GM12878 (cell line): ENCODE data around the gene CKAP5. TPM values are rescaled to one million over a fixed set of nuclear protein-coding genes. Genes with fewer than 3 reads are reported as not detected.

ENCODE experiments used
- BACH1 ChIP-seq: fragments of 450-650 bp; IDR thresholded peaks from 2 replicates; pipeline ENCODE4 v1.6.1; 2017; ENCODE audit warnings: mild to moderate bottlenecking, borderline replicate concordance
- BMI1 ChIP-seq: fragments of 450-650 bp; IDR thresholded peaks from 2 replicates; pipeline ENCODE4 v1.6.1; 2016; ENCODE audit warnings: mild to moderate bottlenecking, moderate library complexity, borderline replicate concordance
- DPF2 ChIP-seq: fragments of 450-650 bp; IDR thresholded peaks from 2 replicates; pipeline ENCODE4 v1.6.1; 2017; ENCODE audit warnings: mild to moderate bottlenecking
- EED ChIP-seq: sonication (generic); IDR thresholded peaks from 2 replicates; pipeline ENCODE4 v1.6.1; 2016; ENCODE audit warnings: antibody characterized with exemption, low read depth
- EZH2 ChIP-seq: IDR thresholded peaks from 2 replicates; pipeline ENCODE4 v1.6.1; 2012; ENCODE audit warnings: low read depth, mild to moderate bottlenecking, control low read depth, inconsistent platforms, low read length, borderline replicate concordance; ENCODE audit not compliant: control insufficient read depth
- GATAD2B ChIP-seq: fragments of 450-650 bp; conservative IDR thresholded peaks from 2 replicates; pipeline ENCODE4 v1.6.1; 2017; ENCODE audit warnings: low read depth, mild to moderate bottlenecking, moderate library complexity
- HDGF ChIP-seq: fragments of 450-650 bp; IDR thresholded peaks from 2 replicates; pipeline ENCODE4 v1.6.1; 2016; ENCODE audit warnings: antibody characterized with exemption
- HSF1 ChIP-seq: fragments of 150-350 bp; IDR thresholded peaks from 2 replicates; pipeline ENCODE4 v1.6.1; 2014; ENCODE audit warnings: mild to moderate bottlenecking, low read depth, low read length
- IRF4 ChIP-seq: IDR thresholded peaks from 2 replicates; pipeline ENCODE4 v1.6.1; 2011; ENCODE audit warnings: low read depth, low read length
- JUNB ChIP-seq: IDR thresholded peaks from 2 replicates; pipeline ENCODE4 v1.6.1; 2016; ENCODE audit warnings: antibody characterized with exemption, mild to moderate bottlenecking
- KAT2A ChIP-seq: conservative IDR thresholded peaks from 2 replicates; pipeline ENCODE4 v1.6.1; 2011; ENCODE audit warnings: low read depth, low read length; ENCODE audit not compliant: control insufficient read depth
- NKRF ChIP-seq: fragments of 450-650 bp; conservative IDR thresholded peaks from 2 replicates; pipeline ENCODE4 v1.6.1; 2017; ENCODE audit warnings: mild to moderate bottlenecking, moderate library complexity
- NR2C1 ChIP-seq: fragments of 450-650 bp; IDR thresholded peaks from 2 replicates; pipeline ENCODE4 v1.6.1; 2017; ENCODE audit warnings: antibody characterized with exemption, mild to moderate bottlenecking, moderate library complexity
- NR2C2 ChIP-seq: IDR thresholded peaks from 2 replicates; pipeline ENCODE4 v1.6.1; 2011; ENCODE audit warnings: borderline replicate concordance, low read depth; ENCODE audit not compliant: control insufficient read depth, insufficient read length
- NRF1 ChIP-seq: conservative IDR thresholded peaks from 2 replicates; pipeline ENCODE4 v1.6.1; 2011; ENCODE audit warnings: mild to moderate bottlenecking, low read depth, low read length, improper control_type of control experiment
- PAX8 ChIP-seq: fragments of 450-650 bp; IDR thresholded peaks from 2 replicates; pipeline ENCODE4 v1.6.1; 2017; ENCODE audit warnings: mild to moderate bottlenecking, moderate library complexity
- POLR2AphosphoS5 ChIP-seq: IDR thresholded peaks from 2 replicates; pipeline ENCODE4 v1.6.1; 2011; ENCODE audit warnings: mild to moderate bottlenecking, low read length, inconsistent platforms
- RBBP5 ChIP-seq: fragments of 200-600 bp; sonication (generic); conservative IDR thresholded peaks from 2 replicates; pipeline ENCODE4 v1.6.1; 2016
- YBX1 ChIP-seq: fragments of 450-650 bp; IDR thresholded peaks from 2 replicates; pipeline ENCODE4 v1.6.1; 2016; ENCODE audit warnings: antibody characterized with exemption
- ZBED1 ChIP-seq: IDR thresholded peaks from 2 replicates; pipeline ENCODE4 v1.6.1; 2016; ENCODE audit warnings: borderline replicate concordance
- polyA plus RNA-seq, 11 experiments: library from polyadenylated mRNA; depleted of rRNA in 4 of 11; unstranded in 6 of 11; stranded (reverse) in 5 of 11; fragments of >200 nt; fragmentation: Nextera tagmentation in 4 of 11; fragmentation: Illumina TruSeq in 1 of 11; extraction: Ambion mirVana in 4 of 11; extraction: Trizol in 1 of 11; gene quantifications; 1 replicate in 1 of 11; 2 replicates in 10 of 11; pipeline versions ENCODE4 v1.2.1 to v1.2.3, GENCODE V29; 2011 to 2016; ENCODE audit warnings: inconsistent platforms in 2 of 11, missing spikeins in 2 of 11, low read depth in 1 of 11
- total RNA-seq, 4 experiments: library from RNA; depleted of rRNA in 3 of 4; stranded (reverse); fragments of >200 nt in 3 of 4; fragmentation: Illumina TruSeq in 1 of 4; extraction: Trizol in 1 of 4; gene quantifications; 2 replicates each; pipeline versions ENCODE4 v1.2.1 to v1.2.3, GENCODE V29; 2013 to 2021
- TF ChIP-seq, protein P1 (sequence below): fragments of 150-350 bp; IDR thresholded peaks from 2 replicates; pipeline ENCODE4 v1.6.1; 2016; ENCODE audit warnings: low read depth, low read length
- TF ChIP-seq, protein P2 (sequence below): fragments of 450-650 bp; IDR thresholded peaks from 2 replicates; pipeline ENCODE4 v1.6.1; 2017; ENCODE audit warnings: low read depth, mild to moderate bottlenecking, moderate library complexity

CKAP5 gene
- total and polyA plus RNA-seq, 10 of the 15 experiments (the other 5 are each of a cell fraction or from before 2014, with no cell fraction given), result 20.1 to 161 (median 79.8) TPM

GRCh38 chr11:46845740-46846509 is at the start of gene CKAP5 (continued):
- TF ChIP-seq NKRF (peak; percentile 93), NR2C1 (no peak), RBBP5 (0 out of 2 replicates have a peak, but pooled peaks have one; percentile 41), NRF1 (peak; percentile 14; the same call in 1 of the 2 replicates), BMI1 (no peak), EZH2 (no peak), ZBED1 (no peak), HSF1 (no peak), POLR2AphosphoS5 (peak; percentile 74; the same call in 1 of the 2 replicates), HDGF (no peak), BACH1 (peak; percentile 70; the same call in 1 of the 2 replicates), PAX8 (no peak), GATAD2B (peak; percentile 96), EED (no peak), NR2C2 (no peak), IRF4 (no peak), JUNB (no peak), YBX1 (no peak), DPF2 (peak; percentile 63; the same call in 1 of the 2 replicates), KAT2A (no peak)
- TF ChIP-seq, protein P1, sequence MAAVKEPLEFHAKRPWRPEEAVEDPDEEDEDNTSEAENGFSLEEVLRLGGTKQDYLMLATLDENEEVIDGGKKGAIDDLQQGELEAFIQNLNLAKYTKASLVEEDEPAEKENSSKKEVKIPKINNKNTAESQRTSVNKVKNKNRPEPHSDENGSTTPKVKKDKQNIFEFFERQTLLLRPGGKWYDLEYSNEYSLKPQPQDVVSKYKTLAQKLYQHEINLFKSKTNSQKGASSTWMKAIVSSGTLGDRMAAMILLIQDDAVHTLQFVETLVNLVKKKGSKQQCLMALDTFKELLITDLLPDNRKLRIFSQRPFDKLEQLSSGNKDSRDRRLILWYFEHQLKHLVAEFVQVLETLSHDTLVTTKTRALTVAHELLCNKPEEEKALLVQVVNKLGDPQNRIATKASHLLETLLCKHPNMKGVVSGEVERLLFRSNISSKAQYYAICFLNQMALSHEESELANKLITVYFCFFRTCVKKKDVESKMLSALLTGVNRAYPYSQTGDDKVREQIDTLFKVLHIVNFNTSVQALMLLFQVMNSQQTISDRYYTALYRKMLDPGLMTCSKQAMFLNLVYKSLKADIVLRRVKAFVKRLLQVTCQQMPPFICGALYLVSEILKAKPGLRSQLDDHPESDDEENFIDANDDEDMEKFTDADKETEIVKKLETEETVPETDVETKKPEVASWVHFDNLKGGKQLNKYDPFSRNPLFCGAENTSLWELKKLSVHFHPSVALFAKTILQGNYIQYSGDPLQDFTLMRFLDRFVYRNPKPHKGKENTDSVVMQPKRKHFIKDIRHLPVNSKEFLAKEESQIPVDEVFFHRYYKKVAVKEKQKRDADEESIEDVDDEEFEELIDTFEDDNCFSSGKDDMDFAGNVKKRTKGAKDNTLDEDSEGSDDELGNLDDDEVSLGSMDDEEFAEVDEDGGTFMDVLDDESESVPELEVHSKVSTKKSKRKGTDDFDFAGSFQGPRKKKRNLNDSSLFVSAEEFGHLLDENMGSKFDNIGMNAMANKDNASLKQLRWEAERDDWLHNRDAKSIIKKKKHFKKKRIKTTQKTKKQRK, result no peak
- TF ChIP-seq, protein P2, sequence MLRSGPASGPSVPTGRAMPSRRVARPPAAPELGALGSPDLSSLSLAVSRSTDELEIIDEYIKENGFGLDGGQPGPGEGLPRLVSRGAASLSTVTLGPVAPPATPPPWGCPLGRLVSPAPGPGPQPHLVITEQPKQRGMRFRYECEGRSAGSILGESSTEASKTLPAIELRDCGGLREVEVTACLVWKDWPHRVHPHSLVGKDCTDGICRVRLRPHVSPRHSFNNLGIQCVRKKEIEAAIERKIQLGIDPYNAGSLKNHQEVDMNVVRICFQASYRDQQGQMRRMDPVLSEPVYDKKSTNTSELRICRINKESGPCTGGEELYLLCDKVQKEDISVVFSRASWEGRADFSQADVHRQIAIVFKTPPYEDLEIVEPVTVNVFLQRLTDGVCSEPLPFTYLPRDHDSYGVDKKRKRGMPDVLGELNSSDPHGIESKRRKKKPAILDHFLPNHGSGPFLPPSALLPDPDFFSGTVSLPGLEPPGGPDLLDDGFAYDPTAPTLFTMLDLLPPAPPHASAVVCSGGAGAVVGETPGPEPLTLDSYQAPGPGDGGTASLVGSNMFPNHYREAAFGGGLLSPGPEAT, result peak; percentile 92
